Spleen (tissue), 7 donors: ENCODE measurements around the gene BBLN.

Source experiments
- POLR2A ChIP-seq, 3 donors: fragments of 450-650 bp; IDR thresholded peaks; one replicate each; pipeline ENCODE4 v1.5.1; 2017; ENCODE audit warnings: antibody characterized with exemption in 3 of 3, mild to moderate bottlenecking in 1 of 3
- TF ChIP-seq, protein P1 (sequence below), 11 experiments: fragments of 200-600 bp in 7 of 11; fragments of 450-650 bp in 4 of 11; sonication (generic) in 4 of 11; IDR thresholded peaks in 8 of 11; conservative IDR thresholded peaks in 3 of 11; 1 replicate in 7 of 11; 2 replicates in 4 of 11; pipeline versions ENCODE4 v1.4.0 to v1.8.0; 2016 to 2021; ENCODE audit warnings: antibody characterized with exemption in 11 of 11, inconsistent platforms in 4 of 11, mild to moderate bottlenecking in 1 of 11
- donor health status: DM: no; HTN: no; CAD: no; lungs with moderate emphysema.
- donor health status: DM: no; HTN: no; CAD: no.
- donor health status: DM: no; HTN: no; CAD: no.

DNA sequence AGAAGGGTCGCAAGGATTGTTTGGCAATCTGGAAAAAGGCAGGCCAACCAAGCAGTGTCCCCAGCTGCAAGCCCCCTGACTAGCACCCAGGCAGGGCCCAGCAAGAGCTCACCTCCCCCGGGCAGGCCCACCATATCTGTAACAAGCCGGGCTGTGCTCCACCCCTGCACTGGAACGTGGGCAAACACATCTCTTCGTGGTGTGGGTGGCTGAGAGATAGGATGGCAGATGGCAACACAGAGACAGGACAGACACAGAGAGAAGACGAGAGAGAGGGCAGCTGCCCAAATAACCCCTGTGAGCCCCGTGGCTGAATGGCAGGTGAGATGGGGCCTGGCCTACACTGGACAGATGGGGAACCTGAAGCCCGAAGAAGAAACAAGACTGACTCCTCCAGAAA lies 9.4 kb downstream of the BBLN start:
- TF ChIP-seq, protein P1, sequence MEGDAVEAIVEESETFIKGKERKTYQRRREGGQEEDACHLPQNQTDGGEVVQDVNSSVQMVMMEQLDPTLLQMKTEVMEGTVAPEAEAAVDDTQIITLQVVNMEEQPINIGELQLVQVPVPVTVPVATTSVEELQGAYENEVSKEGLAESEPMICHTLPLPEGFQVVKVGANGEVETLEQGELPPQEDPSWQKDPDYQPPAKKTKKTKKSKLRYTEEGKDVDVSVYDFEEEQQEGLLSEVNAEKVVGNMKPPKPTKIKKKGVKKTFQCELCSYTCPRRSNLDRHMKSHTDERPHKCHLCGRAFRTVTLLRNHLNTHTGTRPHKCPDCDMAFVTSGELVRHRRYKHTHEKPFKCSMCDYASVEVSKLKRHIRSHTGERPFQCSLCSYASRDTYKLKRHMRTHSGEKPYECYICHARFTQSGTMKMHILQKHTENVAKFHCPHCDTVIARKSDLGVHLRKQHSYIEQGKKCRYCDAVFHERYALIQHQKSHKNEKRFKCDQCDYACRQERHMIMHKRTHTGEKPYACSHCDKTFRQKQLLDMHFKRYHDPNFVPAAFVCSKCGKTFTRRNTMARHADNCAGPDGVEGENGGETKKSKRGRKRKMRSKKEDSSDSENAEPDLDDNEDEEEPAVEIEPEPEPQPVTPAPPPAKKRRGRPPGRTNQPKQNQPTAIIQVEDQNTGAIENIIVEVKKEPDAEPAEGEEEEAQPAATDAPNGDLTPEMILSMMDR (IDR thresholded peaks at IDR 0.05 in 8 of 11, conservative IDR thresholded peaks at IDR 0.05 in 3 of 11), result no peak
- no peak for TF ChIP-seq POLR2A (IDR thresholded peaks at IDR 0.05)
